ENCODE measurements around the gene VPS18. TPM values are rescaled to one million over a fixed set of nuclear protein-coding genes. Genes with fewer than 3 reads are reported as not detected.

Gene VPS18
- total RNA-seq, 2 donors from 2014 or later = 7.2 to 8.4 TPM

GRCh38 chr15:40926659-40927494, 32.6 kb downstream of the VPS18 start:
- ATAC-seq (no peak), DNase-seq (ENCODE audit: low spot score in 2 of 2) (no peak)
- Mint-ChIP-seq H3K27ac (no peak overlapping the region), H3K9me3 (no peaks in the 10 kb centered on the region), H3K36me3 (peaks cover 0 to 6% of the 10 kb centered on the region in 2 donors)

GRCh38 chr15:40927495-40927872, 33.2 kb downstream of the VPS18 start:
- Mint-ChIP-seq H3K36me3 (peaks cover 0 to 6% of the 10 kb centered on the region in 2 donors), H3K9me3 (no peaks in the 10 kb centered on the region), H3K27ac (no peak overlapping the region)
- DNase-seq (ENCODE audit: low spot score in 2 of 2) (no peak), ATAC-seq (no peak)

- DNase-seq (ENCODE audit: low spot score in 2 of 2) = no peak
- Mint-ChIP-seq H3K9me3 (no peaks in the 10 kb centered on the region), H3K27ac (no peak overlapping the region), H3K36me3 (peaks cover 0 to 6% of the 10 kb centered on the region in 2 donors)
- peak in 1 of 2 donors; percentile 31 for ATAC-seq
Observed at GRCh38 chr15:40927873-40928806, 33.9 kb downstream of the VPS18 start.

GRCh38 chr15:40928821-40929659, 34.8 kb downstream of the VPS18 start, which contains the start of gene DLL4:
DLL4 (plus strand) TSS chr15:40929340; CDS start chr15:40929669, 329 bp downstream.
- ATAC-seq = peak; percentile 23 to 64
- Mint-ChIP-seq H3K9me3 (no peaks in the 10 kb centered on the region), H3K27ac (no peak within 1 kb of the TSS), H3K36me3 (peaks cover 0 to 6% of the 10 kb centered on the region in 2 donors)
- peak in 1 of 2 donors; percentile 48 for DNase-seq (ENCODE audit: low spot score in 2 of 2)

GRCh38 chr15:40929660-40930429, 35.6 kb downstream of the VPS18 start:
- ATAC-seq = peak in 1 of 2 donors; percentile 27
- H3K27ac Mint-ChIP-seq = peak overlapping the region in 1 of 2 donors; percentile 62
- no peaks in the 10 kb centered on the region for H3K9me3 Mint-ChIP-seq
- no peak for DNase-seq (ENCODE audit: low spot score in 2 of 2)
- H3K36me3 Mint-ChIP-seq = peaks cover 0 to 6% of the 10 kb centered on the region in 2 donors

GRCh38 chr15:40930430-40931299, 36.4 kb downstream of the VPS18 start:
- DNase-seq (ENCODE audit: low spot score in 2 of 2) = peak in 1 of 2 donors; percentile 80

GRCh38 chr15:40931300-40932142, 37.3 kb downstream of the VPS18 start:
- peaks cover 0 to 6% of the 10 kb centered on the region in 2 donors for H3K36me3 Mint-ChIP-seq
- H3K9me3 Mint-ChIP-seq = no peaks in the 10 kb centered on the region
- DNase-seq (ENCODE audit: low spot score in 2 of 2) = no peak
- H3K27ac Mint-ChIP-seq = no peak overlapping the region
- no peak for ATAC-seq

More at GRCh38 chr15:40930430-40931299, 36.4 kb downstream of the VPS18 start:
- Mint-ChIP-seq H3K36me3 (peaks cover 0 to 6% of the 10 kb centered on the region in 2 donors), H3K27ac (peak overlapping the region in 1 of 2 donors; percentile 62), H3K9me3 (no peaks in the 10 kb centered on the region)
- peak; percentile 42 to 69 for ATAC-seq

- no peak for ATAC-seq
- Mint-ChIP-seq H3K27ac (no peak overlapping the region), H3K36me3 (peaks cover 0 to 6% of the 10 kb centered on the region in 2 donors), H3K9me3 (no peaks in the 10 kb centered on the region)
- no peak for DNase-seq (ENCODE audit: low spot score in 2 of 2)
Observed at GRCh38 chr15:40932156-40932555, 37.9 kb downstream of the VPS18 start.

- Mint-ChIP-seq H3K27ac (no peak overlapping the region), H3K36me3 (peaks cover 0 to 6% of the 10 kb centered on the region in 2 donors), H3K9me3 (no peaks in the 10 kb centered on the region)
- no peak for ATAC-seq
- DNase-seq (ENCODE audit: low spot score in 2 of 2) = no peak
Observed at GRCh38 chr15:40932649-40933516, 38.6 kb downstream of the VPS18 start.

- DNase-seq (ENCODE audit: low spot score in 2 of 2) = no peak
- Mint-ChIP-seq H3K9me3 (no peaks in the 10 kb centered on the region), H3K36me3 (peaks cover 0 to 6% of the 10 kb centered on the region in 2 donors), H3K27ac (peak overlapping the region in 1 of 2 donors; percentile 2)
- ATAC-seq = no peak
Observed at GRCh38 chr15:40933517-40933902, 39.3 kb downstream of the VPS18 start.

- Mint-ChIP-seq H3K27ac (no peak overlapping the region), H3K36me3 (peaks cover 0 to 6% of the 10 kb centered on the region in 2 donors), H3K9me3 (no peaks in the 10 kb centered on the region)
- ATAC-seq (no peak), DNase-seq (ENCODE audit: low spot score in 2 of 2) (no peak)
Observed at GRCh38 chr15:40934457-40934856, 40.2 kb downstream of the VPS18 start.

- ATAC-seq = no peak
- Mint-ChIP-seq H3K9me3 (no peaks in the 10 kb centered on the region), H3K36me3 (peaks cover 0 to 3% of the 10 kb centered on the region in 2 donors), H3K27ac (peak overlapping the region in 1 of 2 donors; percentile 46)
- DNase-seq (ENCODE audit: low spot score in 2 of 2) = no peak
Observed at GRCh38 chr15:40936234-40936708, 42.0 kb downstream of the VPS18 start.
